TTC549 (cell line): ENCODE results near the gene BTG2.

Experiments used
- FAIRE-seq: peaks from 2 replicates; lab custom pipeline; 2012; peaks lifted over from hg19 to GRCh38; lab: Jason Lieb, UNC

Gene BTG2

DNA sequence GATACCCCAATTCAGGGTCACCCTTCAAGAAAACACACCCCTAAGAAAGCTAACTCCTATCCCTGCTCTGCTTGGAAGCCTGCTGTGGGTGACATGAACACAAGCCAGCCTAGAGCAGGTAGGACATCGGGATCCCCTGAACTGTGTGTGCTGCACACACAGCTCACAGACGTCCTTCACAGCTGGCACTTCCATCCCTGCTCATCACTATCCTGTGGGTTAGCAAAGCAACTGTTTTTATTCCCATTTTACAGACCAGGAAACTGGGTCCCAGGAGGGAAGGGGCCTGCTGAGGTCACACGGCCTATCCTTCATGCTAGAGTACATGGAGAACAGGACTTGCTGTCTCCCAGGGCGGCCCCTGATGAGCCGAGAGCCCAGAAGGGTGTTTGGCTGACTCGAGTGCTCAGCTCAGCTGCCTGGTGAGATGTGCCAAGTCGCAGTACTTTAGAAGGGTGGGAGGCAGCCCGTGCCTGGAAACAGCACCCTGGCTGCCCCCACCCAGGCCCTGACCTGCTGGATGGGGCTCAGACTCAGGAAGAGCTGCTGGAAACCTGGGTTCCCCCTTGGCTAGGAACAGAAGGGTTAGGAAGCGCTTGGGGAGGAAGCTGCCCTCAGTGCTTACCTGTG, 28.3 kb upstream of the BTG2 start:
- no peak for FAIRE-seq

GRCh38 chr1:203278082-203278884, 27.0 kb upstream of the BTG2 start:
- no peak for FAIRE-seq

- FAIRE-seq, result no peak
Observed at GRCh38 chr1:203278885-203279406, 26.4 kb upstream of the BTG2 start.

DNA sequence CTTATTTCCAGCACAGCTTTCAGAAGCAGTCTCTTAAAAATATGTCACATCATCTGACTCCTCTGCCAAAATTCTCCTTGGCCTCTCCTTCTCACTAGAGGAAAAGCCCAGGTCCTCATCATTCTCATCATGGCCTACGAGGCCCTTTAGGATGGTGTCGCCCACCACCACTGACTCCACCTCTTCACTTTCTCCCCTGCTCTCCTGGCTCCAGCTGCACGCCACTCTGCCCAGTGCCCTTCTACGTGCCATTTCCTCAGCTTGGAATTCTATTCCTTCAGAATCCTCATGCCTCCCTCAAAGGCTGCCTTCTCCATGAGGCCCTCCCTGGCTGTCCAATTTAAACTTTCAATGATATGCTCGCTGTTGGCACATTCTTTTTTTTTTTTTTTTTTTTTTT, 25.3 kb upstream of the BTG2 start:
- FAIRE-seq, result no peak

DNA sequence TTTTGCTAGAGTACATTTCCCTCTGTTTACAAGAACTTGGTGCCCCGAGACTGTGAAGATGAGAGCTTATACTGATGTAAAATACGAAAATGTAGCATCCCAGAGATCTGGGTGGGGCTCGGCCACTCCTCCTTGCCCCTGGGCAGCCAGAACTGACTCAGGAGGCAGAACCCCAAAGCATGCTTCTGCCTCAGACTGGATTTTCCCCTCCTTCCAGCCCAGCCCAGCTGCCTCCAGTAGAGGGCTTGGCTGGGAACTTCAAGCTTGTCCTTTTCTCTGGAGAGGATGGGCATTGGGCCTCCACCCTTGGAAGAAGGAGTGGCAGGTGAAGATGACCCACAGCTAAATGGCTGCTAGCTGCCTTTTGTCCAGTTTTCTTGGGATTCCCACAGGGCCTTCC, 24.3 kb upstream of the BTG2 start:
- no peak for FAIRE-seq

DNA sequence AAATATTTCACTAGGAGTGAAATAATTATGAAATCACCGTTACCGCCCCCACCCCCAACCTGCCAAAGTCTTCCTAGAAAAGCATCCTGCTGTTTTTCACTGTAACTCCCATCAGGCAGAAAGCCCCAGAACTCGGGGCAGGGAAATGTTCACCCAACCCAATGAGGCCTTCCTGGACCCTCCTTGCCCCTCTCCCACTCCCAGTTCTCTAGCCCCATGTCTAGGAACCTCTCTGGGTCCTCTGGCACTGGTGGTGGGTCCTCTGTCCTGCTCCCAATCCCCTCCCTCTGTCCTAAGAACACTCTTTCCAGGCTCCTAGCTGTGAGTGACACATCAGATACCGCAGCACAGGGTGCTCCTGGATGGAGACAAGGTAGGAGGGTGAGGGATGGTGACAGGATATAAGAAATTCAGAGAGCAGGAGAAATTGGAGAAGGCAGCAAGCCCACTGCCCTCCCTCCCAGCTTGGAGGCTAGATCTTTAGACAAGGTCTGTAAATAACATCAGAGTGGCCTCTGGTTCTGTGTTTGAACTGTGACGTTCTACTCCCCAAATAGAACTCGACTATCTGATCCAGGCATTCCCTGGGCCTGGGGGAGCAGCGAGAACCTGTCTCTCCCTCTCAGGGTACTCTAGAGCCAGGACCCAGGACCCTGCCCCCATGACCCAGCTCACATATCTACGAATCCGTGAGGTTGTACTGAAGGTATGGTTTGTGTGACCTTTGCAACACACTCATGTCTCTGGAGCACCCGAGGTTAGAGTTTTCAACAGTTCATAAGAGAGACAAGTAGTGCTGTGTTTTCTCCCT, 23.3 kb upstream of the BTG2 start:
- FAIRE-seq, result no peak

DNA sequence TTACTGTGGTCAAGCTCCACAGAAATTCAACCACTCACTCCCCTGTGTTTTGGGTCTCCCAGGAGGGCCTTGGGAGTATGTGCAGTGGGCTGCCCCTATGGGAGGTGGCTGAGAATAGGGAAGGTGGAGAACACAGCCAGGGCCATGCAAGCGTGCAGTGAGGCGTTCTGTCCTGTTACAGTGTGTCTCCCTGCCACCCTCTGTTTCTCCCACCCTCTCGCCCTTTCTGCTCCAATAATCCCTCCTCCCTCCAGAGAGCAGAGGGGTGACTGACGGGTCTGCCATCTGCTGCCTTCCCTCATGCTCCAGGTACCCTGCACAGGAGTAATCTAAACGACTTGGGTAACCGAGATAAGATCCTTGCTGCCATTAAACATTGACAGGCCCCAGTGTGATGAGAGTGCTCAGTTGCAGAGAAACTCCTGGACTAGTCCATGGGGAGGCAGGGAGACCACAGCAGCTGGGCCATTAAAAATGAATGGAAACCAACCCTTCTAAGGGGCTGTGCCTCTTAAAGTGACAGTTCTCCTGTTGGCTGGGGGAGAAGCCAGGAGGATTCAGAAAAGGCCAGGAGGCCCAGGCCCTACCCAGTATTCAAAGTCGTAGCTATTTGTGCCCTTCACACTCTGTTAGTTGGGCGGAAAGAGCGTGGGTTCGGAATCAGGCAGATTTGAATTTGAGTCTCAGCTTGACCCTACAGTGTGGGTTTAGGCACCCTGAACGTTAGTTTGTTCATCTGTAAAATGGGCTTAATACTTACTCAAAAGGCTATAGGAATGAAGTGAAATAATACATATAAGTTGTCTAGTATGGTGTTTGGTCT, 22.4 kb upstream of the BTG2 start:
- FAIRE-seq, result no peak

- no peak for FAIRE-seq
Observed at GRCh38 chr1:203283597-203283996, 21.7 kb upstream of the BTG2 start.

- no peak for FAIRE-seq
Observed at GRCh38 chr1:203284411-203285123, 20.8 kb upstream of the BTG2 start.

GRCh38 chr1:203286161-203286984, 18.9 kb upstream of the BTG2 start:
- no peak for FAIRE-seq

GRCh38 chr1:203287109-203287893, 18.0 kb upstream of the BTG2 start:
- FAIRE-seq, result no peak

DNA sequence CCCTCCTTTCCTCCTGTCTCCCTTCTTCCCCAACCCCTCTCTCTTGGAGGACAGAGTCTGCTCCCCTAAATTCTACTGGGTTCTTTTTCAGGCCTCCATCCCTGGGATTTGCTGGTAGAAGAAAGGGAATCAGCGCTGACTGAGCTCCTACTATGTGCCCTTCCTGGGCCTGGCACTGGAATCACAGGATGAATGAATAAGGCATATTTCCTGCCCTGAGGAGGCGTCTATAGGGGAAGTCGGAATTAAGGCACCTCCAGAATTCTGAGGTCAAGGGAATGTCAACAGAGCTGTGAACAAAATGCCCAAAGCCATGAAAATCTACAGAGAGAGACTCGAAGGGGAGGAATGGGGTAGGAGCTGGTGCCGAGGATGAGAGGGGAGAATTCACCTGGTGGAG, 17.4 kb upstream of the BTG2 start:
- no peak for FAIRE-seq

DNA sequence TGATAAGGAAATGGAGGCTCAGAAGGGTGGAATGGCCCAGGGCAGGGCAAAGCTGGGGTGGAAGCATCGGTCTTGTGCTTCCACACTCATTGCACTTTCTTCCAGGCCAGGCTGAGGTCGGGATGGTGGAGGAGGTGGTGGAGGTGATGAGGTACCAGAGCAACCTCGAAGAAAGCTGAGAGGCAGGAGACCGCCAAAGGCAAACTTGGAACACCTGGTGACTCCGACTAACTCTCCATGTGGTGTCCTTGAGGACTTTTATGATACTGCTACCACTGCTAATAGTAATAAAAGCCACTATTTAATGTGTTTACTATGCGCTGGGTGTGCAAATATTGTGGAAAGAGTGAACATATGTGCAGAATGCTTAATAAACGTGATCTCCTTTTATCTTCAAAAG, 16.9 kb upstream of the BTG2 start:
- no peak for FAIRE-seq

DNA sequence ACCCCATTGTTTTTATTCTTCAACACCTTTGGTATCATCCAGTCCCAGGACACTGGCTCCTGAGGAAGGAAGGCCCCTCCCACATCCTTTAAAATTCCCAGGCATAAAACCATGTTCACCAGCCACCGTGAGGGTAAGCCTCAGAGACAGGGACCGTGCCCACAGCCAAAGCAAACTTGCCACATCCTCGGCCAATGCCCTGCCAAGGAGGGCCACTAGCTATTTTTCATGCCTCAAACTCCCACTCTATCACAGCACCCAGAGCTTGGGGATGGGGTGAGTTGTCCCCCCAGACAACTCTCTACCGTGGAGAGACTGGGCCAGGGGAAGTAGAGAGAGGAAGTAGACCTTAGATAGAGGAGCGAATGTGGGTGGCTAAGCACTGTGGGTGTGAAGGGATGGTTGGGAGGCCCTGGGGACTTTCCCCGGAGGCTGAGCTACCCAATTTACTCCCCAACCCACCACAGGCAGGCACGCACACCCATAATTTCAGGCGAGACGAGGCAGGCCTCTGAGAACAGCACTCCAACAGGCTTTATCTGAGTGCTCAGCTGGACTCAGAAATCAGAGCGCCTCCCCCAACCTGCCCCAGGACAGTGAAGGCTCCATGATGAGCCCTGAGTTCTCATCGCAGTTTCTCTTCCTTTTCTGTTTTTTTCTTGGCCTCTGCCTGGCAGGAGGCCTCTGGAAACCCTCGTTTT, 15.9 kb upstream of the BTG2 start:
- FAIRE-seq, result no peak

- FAIRE-seq, result no peak
Observed at GRCh38 chr1:203289982-203290260, 15.4 kb upstream of the BTG2 start.

GRCh38 chr1:203290261-203291089, 14.8 kb upstream of the BTG2 start:
- FAIRE-seq, result no peak

DNA sequence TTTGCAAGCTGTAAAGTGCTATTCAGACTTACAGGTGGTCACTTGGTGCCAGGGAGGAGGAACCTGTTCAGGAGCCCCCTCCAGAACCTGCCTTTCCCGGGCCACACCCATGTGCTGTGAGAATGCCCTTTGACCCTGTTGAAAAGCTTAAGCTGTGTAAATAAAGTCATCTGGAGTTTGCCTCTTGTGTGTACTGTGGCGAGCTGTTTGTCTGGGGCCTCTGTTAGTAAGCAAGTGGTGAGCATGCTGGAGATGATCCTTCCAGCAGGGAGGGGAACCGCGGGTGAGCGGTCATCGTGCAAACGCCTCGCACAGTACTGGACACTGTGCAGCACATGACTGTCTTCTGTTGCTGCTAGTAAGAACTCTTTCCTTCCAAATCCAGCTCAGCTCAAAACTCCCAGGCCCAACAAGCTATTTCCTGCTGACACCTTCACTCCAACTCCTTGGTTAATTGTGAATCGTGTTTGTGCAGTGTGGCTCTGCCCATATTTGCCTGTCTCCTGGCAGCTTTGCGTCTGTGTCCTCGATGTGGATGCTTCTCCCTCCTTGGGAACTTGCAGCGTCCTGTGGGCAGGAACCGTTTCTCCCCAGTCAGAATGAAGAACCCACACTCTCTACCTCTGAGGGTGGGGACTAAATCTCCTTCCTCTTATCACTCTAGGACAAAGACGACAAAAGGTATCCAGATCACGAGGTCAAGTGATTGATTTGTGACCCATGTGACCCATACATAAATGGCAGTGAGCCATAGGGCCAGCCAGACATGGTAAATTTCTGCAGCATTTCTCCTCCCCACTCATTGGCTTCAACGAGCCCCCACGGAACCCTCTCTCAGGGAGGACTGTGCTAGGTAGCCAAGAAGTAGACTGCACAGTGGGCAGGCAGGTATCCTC, 13.9 kb upstream of the BTG2 start:
- FAIRE-seq, result no peak
